Liver (tissue), 3 donors: ENCODE results near the gene MAGOHB.

Source experiments
- ATF3 ChIP-seq: IDR thresholded peaks from 2 replicates; pipeline ENCODE4 v1.6.1; 2016; ENCODE audit warnings: antibody characterized with exemption
- CTCF ChIP-seq: fragments of 150-350 bp; IDR thresholded peaks from 2 replicates; pipeline ENCODE4 v1.5.1; 2017; ENCODE audit warnings: improper control_type of control experiment, low read depth, low read length; ENCODE audit not compliant: missing input control
- EGR1 ChIP-seq, 2 donors: IDR thresholded peaks; 2 replicates each; pipeline ENCODE4 v1.6.1; 2016 to 2018; ENCODE audit warnings: antibody characterized with exemption in 2 of 2, low read depth in 2 of 2
- FOXA1 ChIP-seq: IDR thresholded peaks from 2 replicates; pipeline ENCODE4 v1.6.1; 2016; ENCODE audit warnings: antibody characterized with exemption
- HNF4G ChIP-seq: IDR thresholded peaks from 2 replicates; pipeline ENCODE4 v1.6.1; 2016; ENCODE audit warnings: antibody characterized with exemption
- JUND ChIP-seq, 2 donors: IDR thresholded peaks; 2 replicates each; pipeline ENCODE4 v1.6.1; 2016; ENCODE audit warnings: antibody characterized with exemption in 2 of 2
- MAX ChIP-seq: IDR thresholded peaks from 2 replicates; pipeline ENCODE4 v1.6.1; 2016; ENCODE audit warnings: antibody characterized with exemption
- RAD21 ChIP-seq, 2 donors: IDR thresholded peaks; 2 replicates each; pipeline ENCODE4 v1.6.1; 2016; ENCODE audit warnings: antibody characterized with exemption in 2 of 2, mild to moderate bottlenecking in 2 of 2
- REST ChIP-seq: IDR thresholded peaks from 2 replicates; pipeline ENCODE4 v1.6.1; 2016; ENCODE audit warnings: antibody characterized with exemption, mild to moderate bottlenecking
- SP1 ChIP-seq: IDR thresholded peaks from 2 replicates; pipeline ENCODE4 v1.6.1; 2018; ENCODE audit warnings: antibody characterized with exemption, mild to moderate bottlenecking
- TAF1 ChIP-seq: conservative IDR thresholded peaks from 2 replicates; pipeline ENCODE4 v1.6.1; 2016; ENCODE audit warnings: antibody characterized with exemption, mild to moderate bottlenecking
- YY1 ChIP-seq: IDR thresholded peaks from 2 replicates; pipeline ENCODE4 v1.6.1; 2016; ENCODE audit warnings: antibody characterized with exemption, mild to moderate bottlenecking
- donor health status: healthy.
- donor health status: healthy.

GRCh38 chr12:10557766-10558165 lies 55.6 kb downstream of the MAGOHB start:
- no peak for TF ChIP-seq HNF4G
- no peak for TF ChIP-seq FOXA1
- no peak for TF ChIP-seq CTCF
- TF ChIP-seq ATF3: no peak
- no peak for TF ChIP-seq MAX
- TF ChIP-seq EGR1 (IDR thresholded peaks at IDR 0.05; ENCODE audit: low read depth in 2 of 2): no peak
- no peak for TF ChIP-seq YY1
- TF ChIP-seq TAF1: no peak
- TF ChIP-seq SP1: no peak
- TF ChIP-seq REST: no peak
- TF ChIP-seq RAD21 (IDR thresholded peaks at IDR 0.05): no peak
- TF ChIP-seq JUND (IDR thresholded peaks at IDR 0.05): no peak
